ENCODE data around the gene MAPK9.
A peak's percentile ranks its signal among the peaks of the same experiment; 100 is the strongest.

MAPK9 gene

GRCh38 chr5:180291943-180292831 is at the start of gene MAPK9:
MAPK9 (minus strand) TSS chr5:180292083; CDS start chr5:180280561, 11,522 bp downstream.
- DNase-seq, result peak; percentile 94

- DNase-seq, result no peak
Measured at GRCh38 chr5:180341595-180341994, 49.7 kb upstream of the MAPK9 start.

DNA sequence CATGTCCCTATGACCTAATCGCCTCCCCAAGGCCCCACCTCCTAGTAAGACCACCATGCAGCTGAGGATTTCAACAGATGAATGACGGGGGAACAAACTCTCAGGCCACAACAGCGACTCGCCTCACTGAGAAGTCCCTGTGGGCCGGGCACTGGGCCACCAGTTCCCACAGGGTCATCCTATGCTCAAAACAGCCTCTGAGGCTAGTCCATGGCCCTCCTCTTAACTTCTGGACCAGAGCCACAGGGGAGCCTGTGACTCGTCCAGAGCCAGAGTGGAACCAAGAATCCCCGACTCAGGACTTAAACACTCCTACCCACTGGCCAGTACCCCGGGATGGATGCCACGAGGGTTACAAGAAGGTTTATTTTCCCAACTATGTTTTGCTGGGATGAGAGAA is 49.0 kb upstream of the MAPK9 start:
- DNase-seq, result no peak

DNA sequence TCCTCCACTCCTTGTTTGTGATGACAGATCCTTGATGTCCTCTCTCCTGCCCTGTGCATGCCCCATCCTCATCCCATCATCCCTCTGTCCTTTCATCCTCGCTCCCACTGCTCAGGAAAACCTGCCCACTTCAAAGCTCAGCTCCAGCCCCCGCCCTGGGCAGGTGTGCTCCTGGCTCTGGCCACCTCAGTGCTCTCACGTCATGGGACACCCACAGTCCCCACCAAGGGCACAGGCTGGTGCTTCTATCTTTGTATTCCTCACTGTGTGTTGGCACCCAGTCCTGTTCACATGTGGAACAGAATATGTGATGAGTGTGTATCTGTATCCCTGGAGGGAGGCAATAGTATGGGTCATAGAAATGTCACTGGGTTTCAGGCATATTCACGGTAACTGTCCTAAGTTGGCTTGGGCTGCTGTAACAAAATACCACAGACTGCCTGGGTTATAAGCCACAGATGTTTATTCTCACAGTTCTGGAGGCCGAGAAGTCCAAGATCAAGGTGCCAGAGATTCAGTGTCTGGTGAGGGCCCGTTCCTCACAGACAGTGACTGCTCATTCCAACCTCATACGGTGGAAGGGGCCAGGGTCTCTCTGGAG is 47.8 kb upstream of the MAPK9 start:
- DNase-seq, result no peak

- no peak for DNase-seq
Measured at GRCh38 chr5:180338001-180338707, 46.3 kb upstream of the MAPK9 start.

GRCh38 chr5:180336234-180337020 is 44.5 kb upstream of the MAPK9 start:
- no peak for DNase-seq

- no peak for DNase-seq
Measured at GRCh38 chr5:180335614-180336233, 43.8 kb upstream of the MAPK9 start.

DNA sequence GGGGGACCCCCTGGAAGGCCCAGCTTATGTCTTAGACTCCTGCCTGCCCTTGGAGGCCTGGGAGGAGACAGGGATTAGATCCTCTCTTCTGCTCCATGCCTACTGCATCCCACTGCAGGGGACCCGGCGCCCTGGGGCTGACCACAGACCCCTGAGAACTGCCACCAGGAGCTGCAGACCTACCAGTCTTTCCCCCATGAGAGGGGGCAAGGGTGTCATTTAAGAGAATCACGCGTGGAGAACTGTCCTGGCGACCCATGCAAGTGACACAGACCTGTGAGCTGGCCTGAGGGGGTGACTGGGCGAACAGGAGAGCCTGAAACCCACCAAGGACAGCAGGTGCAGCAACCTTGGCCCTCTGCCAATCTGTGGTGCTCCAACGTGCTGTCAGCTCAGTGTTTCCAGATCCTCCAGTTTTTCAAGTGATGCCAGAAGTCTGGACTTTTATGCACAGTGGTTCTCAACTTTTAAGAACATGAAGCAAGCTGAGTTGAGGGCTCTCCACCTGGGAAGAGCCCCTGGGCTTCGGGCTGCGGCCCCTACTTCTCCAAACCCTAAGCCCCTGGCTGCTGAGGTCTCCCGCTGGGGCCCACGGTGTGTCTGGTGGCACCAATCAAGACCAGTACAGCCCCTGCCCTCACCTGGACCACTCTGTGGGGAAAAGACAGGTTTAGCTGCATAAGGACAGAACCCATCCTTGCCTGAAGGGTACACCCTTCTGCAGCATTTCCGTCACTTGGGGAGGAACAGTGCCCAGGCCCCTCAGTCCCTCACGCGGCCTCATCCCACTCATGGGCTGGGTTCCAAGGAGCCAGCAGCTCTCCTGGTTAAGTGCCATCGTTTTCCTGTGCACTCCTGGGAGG is 43.1 kb upstream of the MAPK9 start:
- no peak for DNase-seq

- no peak for DNase-seq
Measured at GRCh38 chr5:180334176-180334575, 42.3 kb upstream of the MAPK9 start.

- DNase-seq, result no peak
Measured at GRCh38 chr5:180333661-180334060, 41.8 kb upstream of the MAPK9 start.

GRCh38 chr5:180332861-180333260 is 41.0 kb upstream of the MAPK9 start:
- no peak for DNase-seq

GRCh38 chr5:180332051-180332517 is 40.2 kb upstream of the MAPK9 start:
- no peak for DNase-seq

GRCh38 chr5:180331647-180331950 is 39.7 kb upstream of the MAPK9 start:
- no peak for DNase-seq

DNA sequence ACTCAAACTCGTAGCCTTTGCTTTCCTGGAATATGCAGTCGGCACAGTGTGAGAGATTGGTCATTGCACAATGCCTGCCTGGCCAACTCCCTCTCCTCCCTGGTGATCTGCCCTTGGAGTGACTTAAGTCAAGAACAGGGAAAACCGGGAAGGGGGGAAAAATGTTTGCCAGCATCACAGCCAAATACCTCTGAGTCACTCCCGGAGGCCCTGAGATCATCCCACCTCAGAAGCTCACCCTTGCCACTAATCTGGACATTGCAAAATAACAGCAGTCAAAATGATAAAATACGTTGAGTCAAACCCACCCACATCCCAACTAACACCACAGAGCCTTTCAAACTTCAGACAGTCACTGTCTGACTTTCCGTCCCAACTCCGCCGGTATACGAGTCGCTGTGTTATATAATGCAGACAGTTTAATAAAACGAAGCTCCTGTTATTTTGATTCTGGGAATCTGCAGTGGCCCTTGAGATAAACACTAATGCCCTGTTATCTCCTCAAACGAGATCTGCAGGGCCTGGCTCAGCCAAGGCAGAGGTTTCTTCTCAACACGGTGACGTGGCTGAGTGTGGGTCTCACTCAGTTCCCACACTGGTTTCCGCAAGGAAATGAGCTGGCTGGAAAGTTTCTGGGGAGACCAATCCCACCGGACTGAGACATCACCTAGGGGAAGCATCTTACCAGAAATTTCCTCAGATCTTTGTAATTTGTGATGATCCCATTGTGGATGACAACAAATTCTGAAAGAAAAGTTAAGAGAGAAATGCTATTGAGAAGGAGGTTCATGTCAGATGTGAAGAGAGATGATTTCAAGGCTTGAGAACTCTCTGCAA is 39.1 kb upstream of the MAPK9 start:
- DNase-seq, result peak; percentile 19

- no peak for DNase-seq
Measured at GRCh38 chr5:180330270-180330648, 38.4 kb upstream of the MAPK9 start.

DNA sequence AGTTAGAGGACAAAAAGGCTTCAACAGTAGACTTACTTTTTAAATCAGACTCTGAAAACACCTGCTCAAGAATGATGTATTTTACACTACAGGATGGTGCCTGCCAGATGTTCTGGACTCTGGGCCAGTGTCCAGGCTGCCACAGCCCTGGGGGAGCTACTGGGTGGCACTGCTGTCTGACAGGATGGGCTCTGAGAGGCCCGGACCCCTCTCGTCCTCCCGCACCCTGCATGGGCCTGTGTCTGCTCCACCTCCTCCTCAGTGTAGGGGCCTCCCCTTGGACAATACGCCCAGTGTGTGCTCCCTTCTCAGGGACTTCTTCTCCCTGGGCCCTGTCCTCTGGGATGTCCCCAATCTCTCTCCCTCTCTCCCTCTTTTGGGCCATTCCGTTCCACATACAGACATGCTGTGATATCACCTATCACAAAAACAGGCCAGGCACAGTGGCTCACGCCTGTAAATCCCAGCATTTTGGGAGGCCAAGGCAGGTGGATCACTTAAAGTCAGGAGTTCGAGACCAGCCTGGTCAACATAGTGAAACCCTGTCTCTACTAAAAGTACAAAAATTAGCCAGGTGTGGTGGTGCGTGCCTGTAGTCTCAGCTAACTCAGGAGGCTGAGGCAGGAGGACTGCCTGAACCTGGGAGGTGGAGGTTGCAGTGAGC is 37.9 kb upstream of the MAPK9 start:
- no peak for DNase-seq

DNA sequence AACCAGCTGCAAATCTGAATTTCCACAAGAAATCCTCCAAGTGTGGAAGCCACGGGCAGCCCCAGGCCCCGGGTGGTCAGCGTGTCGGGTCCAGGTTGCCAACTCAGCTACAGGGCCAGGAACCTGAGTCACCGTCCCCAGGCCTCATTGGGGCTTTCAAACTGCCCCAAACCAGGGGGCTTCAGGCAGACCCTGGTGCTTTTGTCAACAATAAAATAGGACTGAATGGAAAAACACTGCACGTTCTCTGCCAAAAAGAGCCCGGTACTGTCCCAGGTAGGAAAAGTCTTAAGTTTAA is 37.2 kb upstream of the MAPK9 start:
- DNase-seq, result no peak

DNA sequence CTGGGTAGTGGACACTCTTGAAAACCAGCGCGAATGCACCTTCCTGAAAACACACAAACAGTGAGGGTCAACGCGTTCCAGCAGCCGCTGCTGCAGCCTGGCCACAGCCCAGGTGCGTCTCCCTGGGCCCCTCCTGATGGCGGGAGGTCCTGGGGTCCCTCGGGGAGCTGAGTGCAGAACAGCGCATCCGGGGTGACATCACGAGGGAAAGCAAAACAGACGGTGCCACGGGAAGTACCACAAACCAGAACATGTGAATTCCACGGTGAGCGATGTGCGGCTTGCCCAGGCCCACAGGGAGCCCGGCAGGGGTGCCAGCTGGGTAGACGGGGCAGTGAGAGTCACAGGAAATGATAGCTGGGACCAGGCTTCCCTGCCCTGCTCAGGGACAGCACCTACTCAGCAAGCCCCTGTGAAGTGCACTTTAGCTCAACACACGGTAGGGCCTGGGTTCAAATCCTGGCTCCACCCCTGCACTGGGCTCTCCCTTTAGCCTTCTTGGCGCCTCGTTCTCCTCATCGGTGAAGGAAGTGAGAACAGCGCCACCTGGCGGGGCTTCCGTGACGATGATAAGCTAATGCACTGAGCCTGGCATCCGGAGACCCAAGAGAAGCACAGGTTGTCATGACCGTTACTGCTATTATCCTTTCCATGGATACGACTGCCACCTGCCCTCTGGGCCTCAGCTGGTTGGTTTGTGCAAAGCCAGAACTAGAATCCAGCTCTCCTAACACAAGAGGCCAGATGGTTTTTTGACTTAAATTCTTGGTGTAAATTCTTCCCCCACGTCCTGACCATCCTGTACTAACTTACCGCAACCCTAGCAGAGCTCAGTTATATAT is 36.6 kb upstream of the MAPK9 start:
- peak; percentile 93 for DNase-seq

- no peak for DNase-seq
Measured at GRCh38 chr5:180326989-180327565, 35.2 kb upstream of the MAPK9 start.

Data from hematopoietic multipotent progenitor cell treated with erythropoietin and hydrocortisone succinate and interleukin-3 and kit ligand, for 4 days (in vitro differentiated cells).